Measurements from ENCODE around the gene AGTR1. TPM values are rescaled to one million over a fixed set of nuclear protein-coding genes. Genes with fewer than 3 reads are reported as not detected.

AGTR1 gene
- total RNA-seq, 2 experiments from 2014 or later, result not detected

GRCh38 chr3:148708409-148708808 is 10.7 kb downstream of the AGTR1 start:
- H3K27me3 Mint-ChIP-seq, result no peaks in the 10 kb centered on the region
- DNase-seq, result no peak
- no peak overlapping the region for H3K4me3 Mint-ChIP-seq
- H3K9me3 Mint-ChIP-seq, result no peaks in the 10 kb centered on the region
- H3K36me3 Mint-ChIP-seq (ENCODE audit: low read depth), result no peaks in the 10 kb centered on the region
- H3K4me1 Mint-ChIP-seq, result no peaks in the 10 kb centered on the region
- CTCF ChIA-PET, result no interaction called here
- H3K27ac Mint-ChIP-seq, result no peak overlapping the region
- POLR2A ChIA-PET, result no interaction called here

DNA sequence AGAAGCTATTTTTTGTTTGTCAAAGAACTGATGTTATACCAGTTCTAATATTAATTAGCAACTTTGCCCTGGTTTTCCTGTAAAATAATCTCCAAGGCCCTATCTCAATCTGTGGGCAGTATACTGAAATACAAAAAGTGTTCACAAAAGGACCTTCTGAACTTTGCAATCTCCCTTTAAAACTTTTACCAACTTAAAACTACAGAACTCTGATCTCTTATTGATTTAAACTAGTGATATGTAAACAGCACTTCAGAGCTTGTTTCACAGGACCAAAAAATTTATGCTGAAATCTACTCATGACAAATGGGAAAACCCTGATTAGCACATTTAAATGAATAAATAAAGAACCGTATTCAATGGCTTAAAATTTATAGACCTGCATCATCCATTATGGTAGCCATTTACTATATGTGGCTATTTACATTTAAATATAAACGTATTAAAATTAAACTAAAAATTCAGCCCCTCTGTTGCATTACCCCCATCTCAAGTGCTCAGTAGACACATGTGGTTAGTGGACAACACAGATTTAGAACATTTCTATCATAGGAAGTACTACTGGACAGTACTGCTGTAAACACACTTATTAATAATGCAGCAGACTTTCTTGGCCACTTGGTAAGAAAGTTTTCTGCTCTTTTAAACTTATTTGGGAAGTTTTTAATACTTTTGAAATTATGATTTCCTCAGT is 12.0 kb downstream of the AGTR1 start:
- H3K36me3 Mint-ChIP-seq (ENCODE audit: low read depth), result no peaks in the 10 kb centered on the region
- H3K4me3 Mint-ChIP-seq, result no peak overlapping the region
- DNase-seq, result no peak
- H3K9me3 Mint-ChIP-seq, result no peaks in the 10 kb centered on the region
- no peak overlapping the region for H3K27ac Mint-ChIP-seq
- H3K4me1 Mint-ChIP-seq, result no peaks in the 10 kb centered on the region
- CTCF ChIA-PET, result no interaction called here
- POLR2A ChIA-PET, result no interaction called here
- no peaks in the 10 kb centered on the region for H3K27me3 Mint-ChIP-seq

DNA sequence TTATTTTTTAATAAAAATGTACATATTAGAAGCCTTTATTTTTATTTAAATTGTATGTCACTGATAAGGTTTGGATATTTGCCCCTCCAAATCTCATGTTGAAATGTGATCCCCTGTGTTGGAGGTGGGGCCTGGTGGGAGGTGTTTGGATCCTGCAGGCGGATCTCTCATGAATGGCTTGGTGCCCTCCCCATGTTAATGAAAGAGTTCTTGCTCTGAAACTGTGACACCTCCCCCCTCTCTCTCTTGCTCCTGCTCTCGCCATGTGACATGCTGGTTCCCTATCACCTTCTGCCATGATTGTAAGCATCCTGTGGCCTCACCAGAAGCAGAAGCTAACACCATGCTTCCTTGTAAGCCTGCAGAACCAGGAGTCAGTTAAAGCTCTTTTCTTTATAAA is 13.0 kb downstream of the AGTR1 start:
- ChIA-PET POLR2A (no interaction called here), CTCF (no interaction called here)
- no peak for DNase-seq
- Mint-ChIP-seq H3K4me3 (no peak overlapping the region), H3K27ac (no peak overlapping the region), H3K4me1 (no peaks in the 10 kb centered on the region), H3K27me3 (no peaks in the 10 kb centered on the region), H3K9me3 (no peaks in the 10 kb centered on the region), H3K36me3 (ENCODE audit: low read depth) (no peaks in the 10 kb centered on the region)

GRCh38 chr3:148711981-148712666 is 14.4 kb downstream of the AGTR1 start:
- ChIA-PET CTCF (no interaction called here), POLR2A (no interaction called here)
- H3K9me3 Mint-ChIP-seq, result no peaks in the 10 kb centered on the region
- no peaks in the 10 kb centered on the region for H3K4me1 Mint-ChIP-seq
- H3K27ac Mint-ChIP-seq, result no peak overlapping the region
- no peaks in the 10 kb centered on the region for H3K36me3 Mint-ChIP-seq (ENCODE audit: low read depth)
- no peak for DNase-seq
- H3K27me3 Mint-ChIP-seq, result no peaks in the 10 kb centered on the region
- H3K4me3 Mint-ChIP-seq, result no peak overlapping the region

GRCh38 chr3:148714521-148714920 is 16.8 kb downstream of the AGTR1 start:
- Mint-ChIP-seq H3K4me1 (no peaks in the 10 kb centered on the region), H3K4me3 (no peak overlapping the region), H3K27ac (no peak overlapping the region), H3K9me3 (no peaks in the 10 kb centered on the region), H3K27me3 (no peaks in the 10 kb centered on the region), H3K36me3 (ENCODE audit: low read depth) (no peaks in the 10 kb centered on the region)
- POLR2A ChIA-PET, result no interaction called here
- DNase-seq, result no peak
- CTCF ChIA-PET, result interaction anchor here (0.8 kb wide), 1 partner anchor 12 kb away, joined by 3 read pairs; no protein-coding TSS in a partner anchor

DNA sequence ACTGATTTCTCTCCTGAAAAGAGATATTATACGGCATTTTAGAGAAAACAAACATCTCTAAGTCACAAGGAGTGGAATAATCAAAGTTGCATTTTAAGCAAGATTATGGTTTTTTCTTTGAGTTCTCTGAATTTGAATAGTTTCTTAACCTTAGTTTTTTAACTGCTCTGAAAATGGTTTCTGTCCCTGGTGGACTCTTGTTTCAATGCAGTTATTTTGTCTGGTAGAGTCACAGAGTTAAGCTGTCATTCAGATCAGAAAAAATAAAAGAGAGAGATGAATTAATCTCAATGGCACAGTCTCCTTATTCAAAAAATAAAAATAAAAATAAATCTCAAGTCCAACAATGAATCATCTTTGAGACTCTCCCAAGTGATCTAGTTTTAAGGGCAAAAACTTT is 19.0 kb downstream of the AGTR1 start:
- Mint-ChIP-seq H3K4me1 (no peaks in the 10 kb centered on the region), H3K27me3 (no peaks in the 10 kb centered on the region), H3K4me3 (no peak overlapping the region), H3K36me3 (ENCODE audit: low read depth) (no peaks in the 10 kb centered on the region), H3K9me3 (no peaks in the 10 kb centered on the region), H3K27ac (no peak overlapping the region)
- CTCF ChIA-PET, result no interaction called here
- DNase-seq, result no peak
- POLR2A ChIA-PET, result no interaction called here

DNA sequence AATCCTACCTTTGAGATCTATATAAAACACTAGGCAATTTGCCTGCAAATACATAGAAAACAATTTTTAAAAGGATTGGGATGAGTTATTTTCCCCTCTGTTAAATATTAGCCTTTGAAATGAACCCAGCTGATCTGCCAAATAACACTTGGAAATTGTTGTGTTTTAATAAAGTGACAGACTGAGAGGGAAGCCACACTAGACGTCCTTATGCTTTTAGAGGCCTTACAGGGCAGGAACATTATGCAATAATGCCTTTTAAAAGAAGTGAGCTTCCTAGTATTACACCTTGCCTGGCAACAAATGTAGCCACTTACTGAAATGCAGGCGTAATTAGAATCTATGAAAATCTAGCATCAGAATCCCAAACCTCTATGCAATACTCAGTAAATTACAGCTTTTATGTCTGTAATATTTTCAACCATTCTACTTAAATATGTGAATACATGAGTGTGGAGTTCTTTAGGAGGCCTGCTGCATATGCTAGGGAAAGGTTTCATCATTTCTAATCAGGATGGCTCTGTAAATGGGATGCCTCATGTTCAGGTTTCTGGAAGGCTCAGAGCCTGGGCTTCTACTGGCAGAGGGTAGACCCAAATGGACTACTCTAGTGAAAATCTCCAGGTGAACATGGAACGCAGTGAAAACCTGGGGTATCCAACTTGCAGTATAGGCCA is 20.3 kb downstream of the AGTR1 start:
- CTCF ChIA-PET, result no interaction called here
- POLR2A ChIA-PET, result no interaction called here
- Mint-ChIP-seq H3K4me3 (no peak overlapping the region), H3K27ac (no peak overlapping the region), H3K36me3 (ENCODE audit: low read depth) (no peaks in the 10 kb centered on the region), H3K4me1 (no peaks in the 10 kb centered on the region), H3K9me3 (no peaks in the 10 kb centered on the region), H3K27me3 (no peaks in the 10 kb centered on the region)
- no peak for DNase-seq

DNA sequence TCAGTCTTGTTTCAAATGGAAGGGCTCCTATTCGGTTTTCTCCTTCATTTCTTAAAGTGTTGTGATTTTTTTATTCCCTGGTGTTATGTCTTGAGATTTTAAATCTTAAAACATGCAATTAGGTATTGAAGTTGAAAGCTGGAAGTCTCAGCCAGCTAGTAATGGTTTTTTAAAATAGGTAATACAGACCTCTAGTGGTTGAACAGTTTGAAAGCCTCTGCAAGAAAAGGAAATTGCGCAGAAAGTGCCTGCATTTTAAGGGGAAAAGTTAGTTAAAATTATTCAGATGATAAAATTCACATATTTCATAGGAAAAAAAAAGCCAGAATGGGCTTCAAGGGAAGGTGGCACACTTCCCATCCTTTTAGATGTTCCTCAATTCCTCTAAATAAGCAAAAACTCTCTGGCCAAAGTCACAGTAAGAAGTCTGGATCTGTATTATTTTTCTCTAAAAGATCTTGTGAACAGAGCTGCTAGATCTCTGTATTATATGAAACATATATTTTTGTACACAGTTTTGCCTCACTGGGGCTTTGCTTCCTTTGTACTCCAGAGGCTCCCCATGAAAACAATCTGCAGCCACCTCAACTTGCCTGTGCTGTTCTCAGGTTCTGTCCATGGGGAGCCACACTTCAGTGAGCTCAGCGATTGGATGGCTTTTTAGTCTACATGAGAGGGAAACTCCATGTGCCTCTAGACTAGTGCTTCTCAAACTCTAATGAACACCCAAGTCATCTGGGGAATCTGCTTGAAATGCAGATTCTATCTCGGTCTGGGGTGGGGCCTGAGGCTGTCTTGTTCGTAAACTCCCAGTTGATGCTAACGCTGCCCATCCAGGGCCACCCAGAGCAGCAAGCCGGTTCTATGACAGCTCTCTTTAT is 21.5 kb downstream of the AGTR1 start:
- no peak overlapping the region for H3K27ac Mint-ChIP-seq
- DNase-seq, result no peak
- H3K9me3 Mint-ChIP-seq, result no peaks in the 10 kb centered on the region
- CTCF ChIA-PET, result no interaction called here
- no peaks in the 10 kb centered on the region for H3K36me3 Mint-ChIP-seq (ENCODE audit: low read depth)
- no peaks in the 10 kb centered on the region for H3K4me1 Mint-ChIP-seq
- no peak overlapping the region for H3K4me3 Mint-ChIP-seq
- POLR2A ChIA-PET, result no interaction called here
- no peaks in the 10 kb centered on the region for H3K27me3 Mint-ChIP-seq

DNA sequence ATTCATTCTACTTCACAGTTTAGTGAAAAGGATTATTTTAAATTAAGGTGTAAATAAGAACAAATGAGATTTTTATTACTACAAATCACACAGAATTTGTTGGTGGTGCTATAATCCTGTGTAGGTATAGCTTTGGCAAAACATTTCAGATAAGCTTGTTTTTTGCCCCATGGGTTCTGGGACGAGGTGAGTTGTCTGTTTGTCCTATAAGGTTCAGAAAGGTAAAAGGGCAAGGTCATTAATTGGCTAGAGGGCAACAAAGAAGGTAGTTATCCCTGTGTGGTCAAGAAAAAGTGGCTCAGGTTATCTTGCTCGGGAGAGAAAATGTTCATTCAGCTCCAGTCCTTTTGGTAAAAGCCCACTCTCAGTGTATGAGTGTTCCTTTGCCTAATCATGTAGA is 23.2 kb downstream of the AGTR1 start:
- Mint-ChIP-seq H3K36me3 (ENCODE audit: low read depth) (no peaks in the 10 kb centered on the region), H3K27ac (no peak overlapping the region), H3K9me3 (no peaks in the 10 kb centered on the region), H3K4me1 (no peaks in the 10 kb centered on the region), H3K27me3 (no peaks in the 10 kb centered on the region), H3K4me3 (no peak overlapping the region)
- DNase-seq, result no peak
- POLR2A ChIA-PET, result no interaction called here
- CTCF ChIA-PET, result no interaction called here

DNA sequence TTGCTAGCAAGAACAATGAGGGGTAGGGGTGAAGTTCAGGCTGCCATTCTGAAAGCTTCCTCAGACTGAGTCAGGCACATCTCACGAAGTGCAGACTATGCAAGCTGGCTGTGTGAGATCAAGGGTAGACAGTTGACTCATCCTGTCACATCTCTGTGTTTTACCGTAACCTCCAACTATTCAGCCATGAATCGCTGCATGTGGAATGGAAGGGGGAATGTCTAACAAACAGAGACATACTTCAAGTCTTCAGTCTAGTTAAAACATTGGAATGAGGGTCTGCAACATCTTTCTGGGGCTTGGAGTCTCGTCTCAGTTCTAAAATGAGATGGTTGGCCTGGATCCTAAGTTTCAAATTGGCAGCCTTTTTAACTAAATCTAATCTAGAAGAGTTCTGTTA is 25.9 kb downstream of the AGTR1 start:
- no peak overlapping the region for H3K27ac Mint-ChIP-seq
- H3K9me3 Mint-ChIP-seq, result no peaks in the 10 kb centered on the region
- DNase-seq, result no peak
- H3K27me3 Mint-ChIP-seq, result no peaks in the 10 kb centered on the region
- ChIA-PET POLR2A (no interaction called here), CTCF (no interaction called here)
- H3K4me1 Mint-ChIP-seq, result no peaks in the 10 kb centered on the region
- no peaks in the 10 kb centered on the region for H3K36me3 Mint-ChIP-seq (ENCODE audit: low read depth)
- H3K4me3 Mint-ChIP-seq, result no peak overlapping the region

DNA sequence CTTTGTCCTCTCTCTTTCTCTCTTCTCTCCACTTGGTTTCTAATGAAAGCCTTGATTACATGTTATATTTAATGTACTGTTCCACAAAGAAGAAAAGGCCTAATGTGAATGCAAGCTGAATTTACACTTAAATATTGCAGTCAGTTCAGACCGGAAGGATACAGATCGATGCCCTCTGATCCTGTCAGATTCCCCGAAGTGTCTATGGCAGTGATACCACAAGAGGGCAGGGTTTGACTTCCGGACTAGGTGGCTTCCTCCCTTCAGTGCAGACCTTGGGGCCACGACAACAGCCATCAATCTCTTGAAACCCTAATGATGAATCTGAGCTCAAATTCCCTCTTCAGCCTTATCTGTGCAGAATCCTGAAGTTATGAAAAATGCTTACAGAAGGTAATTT is 29.5 kb downstream of the AGTR1 start:
- Mint-ChIP-seq H3K4me1 (no peaks in the 10 kb centered on the region), H3K4me3 (no peak overlapping the region), H3K27me3 (no peaks in the 10 kb centered on the region), H3K27ac (no peak overlapping the region), H3K36me3 (ENCODE audit: low read depth) (no peaks in the 10 kb centered on the region), H3K9me3 (no peaks in the 10 kb centered on the region)
- peak; percentile 15 for DNase-seq
- ChIA-PET CTCF (interaction anchor here (0.7 kb wide), 1 partner anchor 13 kb away, joined by 3 read pairs; no protein-coding TSS in a partner anchor), POLR2A (no interaction called here)

GRCh38 chr3:148728753-148729152 is 31.1 kb downstream of the AGTR1 start:
- Mint-ChIP-seq H3K4me1 (no peaks in the 10 kb centered on the region), H3K27me3 (no peaks in the 10 kb centered on the region), H3K4me3 (no peak overlapping the region), H3K9me3 (no peaks in the 10 kb centered on the region), H3K36me3 (ENCODE audit: low read depth) (no peaks in the 10 kb centered on the region), H3K27ac (no peak overlapping the region)
- ChIA-PET POLR2A (no interaction called here), CTCF (no interaction called here)
- DNase-seq, result no peak

DNA sequence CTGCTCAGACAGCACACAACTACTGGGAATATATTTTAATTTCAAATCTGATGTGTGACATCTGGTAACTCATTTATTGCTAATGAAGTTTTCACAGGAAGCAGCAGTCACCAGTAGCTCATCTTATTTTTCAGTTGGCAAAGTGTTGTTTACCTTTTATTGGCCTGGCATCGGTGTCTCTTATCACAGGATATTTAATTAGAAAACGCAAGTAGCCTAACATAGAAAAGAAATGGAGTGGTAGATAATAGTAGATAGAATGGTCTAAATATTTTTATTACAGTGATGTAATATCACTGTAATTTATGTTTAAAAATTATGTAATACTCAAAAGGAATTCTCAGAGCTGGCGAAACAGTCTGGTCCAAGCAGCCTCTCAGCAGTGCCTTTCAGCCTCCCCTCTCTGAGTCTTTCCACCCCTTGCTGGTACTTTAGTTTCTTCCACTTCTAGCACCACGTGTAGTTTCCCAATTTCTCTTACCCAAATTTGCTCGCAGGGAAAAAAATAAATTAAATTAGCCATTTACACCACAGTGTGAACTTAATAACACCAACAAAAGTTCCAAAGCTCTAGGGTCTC is 31.9 kb downstream of the AGTR1 start:
- no peak overlapping the region for H3K4me3 Mint-ChIP-seq
- H3K27ac Mint-ChIP-seq, result no peak overlapping the region
- H3K27me3 Mint-ChIP-seq, result no peaks in the 10 kb centered on the region
- H3K4me1 Mint-ChIP-seq, result no peaks in the 10 kb centered on the region
- POLR2A ChIA-PET, result no interaction called here
- H3K36me3 Mint-ChIP-seq (ENCODE audit: low read depth), result no peaks in the 10 kb centered on the region
- no peaks in the 10 kb centered on the region for H3K9me3 Mint-ChIP-seq
- DNase-seq, result no peak
- CTCF ChIA-PET, result no interaction called here
